K562 (cell line): Measurements from ENCODE around the gene ZFR2. TPM values are rescaled to one million over a fixed set of nuclear protein-coding genes. Genes with fewer than 3 reads are reported as not detected.

Source experiments
- ATAC-seq: fragments of 200-7000 bp; cut with Tn5 transposase; 3 replicates; pipeline ENCODE4 v1.9.1; 2020; ENCODE audit warnings: moderate library complexity
- BruUV-seq: library from RNA; stranded (reverse); fragments of 400-500 nt; replicated peaks from 2 replicates; lab custom pipeline; 2021; lab: Mats Ljungman, UMichigan
- CTCF ChIA-PET: fragments of 300-600 bp; formaldehyde crosslinking; extraction: SDS; loops from one replicate; lab custom pipeline; 2021; ENCODE audit warnings: low intra/inter-chr PET ratio; lab: Yijun Ruan, JAX
- POLR2A ChIA-PET: fragments of 300-600, 350-650 bp; sonication (Branson Sonifier 250); formaldehyde crosslinking; extraction: SDS; loops from one replicate; lab custom pipeline; 2021; ENCODE audit warnings: antibody characterized with exemption, inconsistent platforms; lab: Yijun Ruan, JAX
- DNase-seq, 4 experiments: peaks; one replicate each; pipeline versions ENCODE4 v3.0.0 to v3.0.0-alpha.2; 2011 to 2018; ENCODE audit warnings: low spot score in 3 of 4, mixed read lengths in 3 of 4; ENCODE audit errors: extremely low read depth in 1 of 4
- FAIRE-seq: peaks from 2 replicates; lab custom pipeline; 2011; peaks lifted over from hg19 to GRCh38; lab: Jason Lieb, UNC
- H2AFZ ChIP-seq: 2 replicates; pipeline ENCODE4 v1.6.0; 2011; ENCODE audit warnings: low read depth, low read length, control low read depth, inconsistent platforms
- H3K27ac ChIP-seq: fragments of 200-600 bp; 3 replicates; pipeline ENCODE4 v1.8.0; 2011; ENCODE audit warnings: low read depth, mild to moderate bottlenecking, control low read depth, inconsistent platforms, low read length, moderate library complexity, mixed read lengths; ENCODE audit errors: extremely low read depth
- H3K27me3 ChIP-seq, 2 experiments: fragments of 300-600 bp in 1 of 2; 2 replicates in 1 of 2; 3 replicates in 1 of 2; pipeline versions ENCODE4 v1.6.0 to v1.8.0; 2011; ENCODE audit warnings: inconsistent platforms in 2 of 2, low read length in 2 of 2, mild to moderate bottlenecking in 1 of 2, mixed read lengths in 1 of 2, moderate library complexity in 1 of 2; ENCODE audit not compliant: control insufficient read depth in 2 of 2, insufficient read depth in 2 of 2
- H3K36me3 ChIP-seq: fragments of 300-600 bp; 3 replicates; pipeline ENCODE4 v1.8.0; 2011; ENCODE audit warnings: mild to moderate bottlenecking, low read length, inconsistent platforms; ENCODE audit not compliant: control insufficient read depth, insufficient read depth
- H3K4me1 ChIP-seq, 2 experiments: fragments of 200-600 bp in 1 of 2; replicated peaks in 1 of 2; 2 replicates in 1 of 2; 3 replicates in 1 of 2; pipeline versions ENCODE4 v1.5.1 to v1.8.0; 2011; ENCODE audit warnings: inconsistent platforms in 2 of 2, low read length in 2 of 2, mild to moderate bottlenecking in 1 of 2, mixed read lengths in 1 of 2, moderate library complexity in 1 of 2; ENCODE audit not compliant: control insufficient read depth in 2 of 2, insufficient read depth in 2 of 2
- H3K4me2 ChIP-seq: 2 replicates; pipeline ENCODE4 v1.6.1; 2011; ENCODE audit warnings: low read length, control low read depth, inconsistent platforms, mixed read lengths; ENCODE audit not compliant: insufficient read depth
- H3K4me3 ChIP-seq: fragments of 200-600 bp; sonication (generic), shearing (Covaris generic); 2 replicates; pipeline ENCODE4 v1.5.1; 2016; ENCODE audit warnings: control low read depth, inconsistent platforms
- H3K79me2 ChIP-seq: fragments of 200-600 bp; 3 replicates; pipeline ENCODE4 v1.8.0; 2011; ENCODE audit warnings: low read length, inconsistent platforms; ENCODE audit not compliant: control insufficient read depth, insufficient read depth
- H3K9ac ChIP-seq, 2 experiments: 2 replicates each; pipeline versions ENCODE4 v1.6.0 to v1.6.1; 2011; ENCODE audit warnings: low read depth in 2 of 2, low read length in 2 of 2, control low read depth in 1 of 2, inconsistent platforms in 1 of 2, mild to moderate bottlenecking in 1 of 2, mixed read lengths in 1 of 2; ENCODE audit not compliant: insufficient read depth in 1 of 2
- H3K9me1 ChIP-seq: one replicate; pipeline ENCODE4 v1.6.0; 2011; ENCODE audit warnings: inconsistent platforms, mild to moderate bottlenecking, low read length, moderate library complexity; ENCODE audit not compliant: control insufficient read depth, insufficient read depth
- H3K9me3 ChIP-seq: replicated peaks from 2 replicates; pipeline ENCODE4 v1.5.1; 2011; ENCODE audit warnings: low read depth, low read length, inconsistent platforms; ENCODE audit not compliant: control insufficient read depth, insufficient read depth
- H4K20me1 ChIP-seq: replicated peaks from 2 replicates; pipeline ENCODE4 v1.6.1; 2011; ENCODE audit warnings: low read length, inconsistent platforms, mixed read lengths; ENCODE audit not compliant: control insufficient read depth, insufficient read depth
- CHCHD3 ChIP-seq: fragments of 250-450 bp; sonication (Bioruptor Pico); IDR thresholded peaks from 2 replicates; pipeline ENCODE4 v2.1.2; 2022; ENCODE audit warnings: mild to moderate bottlenecking
- NRF1 ChIP-seq, 2 experiments: fragments of 450-650 bp; IDR thresholded peaks in 1 of 2; conservative IDR thresholded peaks in 1 of 2; 2 replicates each; pipeline ENCODE4 v1.6.1; 2014; ENCODE audit warnings: mild to moderate bottlenecking in 2 of 2
- PHB2 ChIP-seq: fragments of 450-650 bp; IDR thresholded peaks from 2 replicates; pipeline ENCODE4 v1.6.1; 2017; ENCODE audit warnings: low read depth
- RBM14 ChIP-seq: fragments of 200-400 bp; formaldehyde crosslinking; IDR thresholded peaks from 2 replicates; pipeline ENCODE4 v1.6.1; 2018; ENCODE audit warnings: low read depth, mild to moderate bottlenecking, low read length, moderate library complexity, borderline replicate concordance; ENCODE audit not compliant: insufficient read depth
- ZKSCAN3 ChIP-seq: fragments of 250-450 bp; sonication (Bioruptor Pico); IDR thresholded peaks from 2 replicates; pipeline ENCODE4 v1.4.0; 2020
- WGBS: fragments of 100-300 bp; shearing (Covaris generic); methylation state at CpG from one replicate; pipeline ENCODE4 v1.1.6; 2016; ENCODE audit warnings: low coverage, mixed read lengths; ENCODE audit not compliant: insufficient coverage; ENCODE audit errors: missing lambda C conversion rate; 5-methylcytosine and 5-hydroxymethylcytosine counted together
- in situ Hi-C: fragments of 300-500 bp; cut with MboI; formaldehyde crosslinking; loops from 4 replicates; pipeline ENCODE4 v1.15.0; 2018; ENCODE audit warnings: inconsistent platforms, mixed read lengths
- intact Hi-C: fragments of 100-400 bp; cut with micrococcal nuclease; formaldehyde crosslinking; loops from 2 replicates; pipeline ENCODE4 v1.14.2; 2022
- polyA plus RNA-seq, 8 experiments: library from polyadenylated mRNA; depleted of rRNA in 4 of 8; stranded (reverse) in 5 of 8; unstranded in 3 of 8; fragments of >200 nt; fragmentation: Nextera tagmentation in 2 of 8; fragmentation: Illumina TruSeq in 1 of 8; extraction: Ambion mirVana in 2 of 8; extraction: Trizol in 1 of 8; gene quantifications; 2 replicates each; pipeline versions ENCODE4 v1.2.1 to v1.2.3, GENCODE V29; 2011 to 2014; ENCODE audit warnings: inconsistent platforms in 1 of 8, missing spikeins in 1 of 8
- total RNA-seq, 7 experiments: library from RNA; depleted of rRNA in 6 of 7; stranded (reverse); fragments of >200 nt in 6 of 7; fragmentation: Illumina TruSeq in 2 of 7; extraction: Trizol in 2 of 7; gene quantifications; 2 replicates each; pipeline versions ENCODE4 v1.2.1 to v1.2.3, GENCODE V29; 2011 to 2021; ENCODE audit warnings: low replicate concordance in 1 of 7
- TF ChIP-seq, protein P1 (sequence below): fragments of 250-450 bp; sonication (Bioruptor Pico); IDR thresholded peaks from 2 replicates; pipeline ENCODE4 v1.4.0; 2020; ENCODE audit warnings: mild to moderate bottlenecking, moderate library complexity, borderline replicate concordance
- TF ChIP-seq, protein P2 (sequence below): fragments of 450-650 bp; IDR thresholded peaks from 2 replicates; pipeline ENCODE4 v1.6.1; 2016; ENCODE audit warnings: mild to moderate bottlenecking, moderate library complexity

ZFR2 gene
- total and polyA plus RNA-seq, 9 of the 15 experiments (the other 6 are each of a cell fraction or from before 2014, with no cell fraction given): 0.03 to 0.59 (median 0.07) TPM; not detected in 6

DNA sequence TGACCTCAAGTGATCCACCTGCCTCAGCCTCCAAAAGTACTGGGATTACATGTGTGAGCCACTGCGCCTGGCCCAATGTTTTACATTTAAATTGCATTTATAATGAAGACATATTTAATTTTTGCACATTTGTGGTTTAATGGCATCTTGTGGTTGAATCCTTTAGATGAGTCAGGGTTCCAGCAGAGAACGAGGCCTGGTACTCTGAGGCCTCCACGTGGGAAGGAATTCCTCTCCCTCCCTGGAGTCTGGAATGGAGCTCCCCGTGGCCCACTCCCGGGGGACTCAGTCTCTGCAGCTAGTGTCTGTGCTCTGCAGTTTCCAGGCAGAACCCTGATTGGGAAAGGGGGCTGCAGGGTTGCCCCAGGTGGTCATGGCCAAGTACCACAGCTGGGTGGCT lies 24.2 kb downstream of the ZFR2 start (continued):
- TF ChIP-seq NRF1 (conservative IDR thresholded peaks at IDR 0.05 in 1 of 2, IDR thresholded peaks at IDR 0.05 in 1 of 2) (no peak), ZKSCAN3 (CRISPR knock-in tag) (no peak), RBM14 (no peak), CHCHD3 (CRISPR knock-in tag) (no peak), PHB2 (no peak)
- TF ChIP-seq, protein P1, sequence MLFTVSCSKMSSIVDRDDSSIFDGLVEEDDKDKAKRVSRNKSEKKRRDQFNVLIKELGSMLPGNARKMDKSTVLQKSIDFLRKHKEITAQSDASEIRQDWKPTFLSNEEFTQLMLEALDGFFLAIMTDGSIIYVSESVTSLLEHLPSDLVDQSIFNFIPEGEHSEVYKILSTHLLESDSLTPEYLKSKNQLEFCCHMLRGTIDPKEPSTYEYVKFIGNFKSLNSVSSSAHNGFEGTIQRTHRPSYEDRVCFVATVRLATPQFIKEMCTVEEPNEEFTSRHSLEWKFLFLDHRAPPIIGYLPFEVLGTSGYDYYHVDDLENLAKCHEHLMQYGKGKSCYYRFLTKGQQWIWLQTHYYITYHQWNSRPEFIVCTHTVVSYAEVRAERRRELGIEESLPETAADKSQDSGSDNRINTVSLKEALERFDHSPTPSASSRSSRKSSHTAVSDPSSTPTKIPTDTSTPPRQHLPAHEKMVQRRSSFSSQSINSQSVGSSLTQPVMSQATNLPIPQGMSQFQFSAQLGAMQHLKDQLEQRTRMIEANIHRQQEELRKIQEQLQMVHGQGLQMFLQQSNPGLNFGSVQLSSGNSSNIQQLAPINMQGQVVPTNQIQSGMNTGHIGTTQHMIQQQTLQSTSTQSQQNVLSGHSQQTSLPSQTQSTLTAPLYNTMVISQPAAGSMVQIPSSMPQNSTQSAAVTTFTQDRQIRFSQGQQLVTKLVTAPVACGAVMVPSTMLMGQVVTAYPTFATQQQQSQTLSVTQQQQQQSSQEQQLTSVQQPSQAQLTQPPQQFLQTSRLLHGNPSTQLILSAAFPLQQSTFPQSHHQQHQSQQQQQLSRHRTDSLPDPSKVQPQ (CRISPR knock-in tag): no peak

DNA sequence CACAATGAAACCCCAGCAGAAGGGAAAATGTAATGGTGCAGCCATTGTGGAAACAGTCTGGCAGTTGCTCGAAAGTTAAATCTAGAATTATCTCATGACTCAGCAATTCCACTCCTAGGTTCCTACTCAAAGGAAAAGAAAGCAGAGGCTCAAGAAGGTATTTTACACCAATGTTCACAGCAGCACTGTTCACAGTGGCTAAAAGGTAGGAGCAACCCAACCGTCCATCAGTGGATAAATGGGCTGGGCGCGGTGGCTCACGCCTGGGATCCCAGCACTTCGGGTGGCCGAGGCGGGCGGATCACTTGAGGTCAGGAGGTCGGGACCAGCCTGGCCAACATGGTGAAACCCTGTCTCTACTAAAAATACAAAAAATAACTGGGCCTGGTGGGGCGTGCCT lies 25.9 kb downstream of the ZFR2 start:
- POLR2A ChIA-PET: interaction anchor here (0.6 kb wide), 1 partner anchor 1876 kb away, joined by 3 read pairs; no protein-coding TSS in a partner anchor
- peaks cover 8 to 15% of the 10 kb centered on the region in 2 experiments for H3K4me1 ChIP-seq
- WGBS: 42% methylated on average over 9 of the region's 11 CpGs
- FAIRE-seq (peak; percentile 29), DNase-seq (peak in 2 of 4 experiments; percentile 36 to 41), ATAC-seq (peak; percentile 69)
- peak overlapping the region; percentile 62 for H3K4me2 ChIP-seq
- no TSS peak for BruUV-seq
- no peaks in the 10 kb centered on the region for H3K36me3 ChIP-seq
- intact Hi-C loops: loop anchor here (10.0 kb wide), 1 partner anchor 58 kb away; the partner anchor contains the start of gene MATK
- peak overlapping the region; percentile 97 for H2AFZ ChIP-seq
- H3K9me3 ChIP-seq: peaks cover 4% of the 10 kb centered on the region
- no peaks in the 10 kb centered on the region for H3K79me2 ChIP-seq
- peak overlapping the region; percentile 24 to 77; a peak in 1 of 4 replicates for H3K9ac ChIP-seq
- peaks cover 0 to 3% of the 10 kb centered on the region in 2 experiments; a peak in 2 of 5 replicates for H3K27me3 ChIP-seq
- CTCF ChIA-PET: no interaction called here
- no peaks in the 10 kb centered on the region for H4K20me1 ChIP-seq
- no peak overlapping the region for H3K4me3 ChIP-seq
- peak overlapping the region; percentile 60; the same call in 2 of the 3 replicates for H3K27ac ChIP-seq
- in situ Hi-C loops: no loop called here
- H3K9me1 ChIP-seq: no peaks in the 10 kb centered on the region
- TF ChIP-seq, protein P2, sequence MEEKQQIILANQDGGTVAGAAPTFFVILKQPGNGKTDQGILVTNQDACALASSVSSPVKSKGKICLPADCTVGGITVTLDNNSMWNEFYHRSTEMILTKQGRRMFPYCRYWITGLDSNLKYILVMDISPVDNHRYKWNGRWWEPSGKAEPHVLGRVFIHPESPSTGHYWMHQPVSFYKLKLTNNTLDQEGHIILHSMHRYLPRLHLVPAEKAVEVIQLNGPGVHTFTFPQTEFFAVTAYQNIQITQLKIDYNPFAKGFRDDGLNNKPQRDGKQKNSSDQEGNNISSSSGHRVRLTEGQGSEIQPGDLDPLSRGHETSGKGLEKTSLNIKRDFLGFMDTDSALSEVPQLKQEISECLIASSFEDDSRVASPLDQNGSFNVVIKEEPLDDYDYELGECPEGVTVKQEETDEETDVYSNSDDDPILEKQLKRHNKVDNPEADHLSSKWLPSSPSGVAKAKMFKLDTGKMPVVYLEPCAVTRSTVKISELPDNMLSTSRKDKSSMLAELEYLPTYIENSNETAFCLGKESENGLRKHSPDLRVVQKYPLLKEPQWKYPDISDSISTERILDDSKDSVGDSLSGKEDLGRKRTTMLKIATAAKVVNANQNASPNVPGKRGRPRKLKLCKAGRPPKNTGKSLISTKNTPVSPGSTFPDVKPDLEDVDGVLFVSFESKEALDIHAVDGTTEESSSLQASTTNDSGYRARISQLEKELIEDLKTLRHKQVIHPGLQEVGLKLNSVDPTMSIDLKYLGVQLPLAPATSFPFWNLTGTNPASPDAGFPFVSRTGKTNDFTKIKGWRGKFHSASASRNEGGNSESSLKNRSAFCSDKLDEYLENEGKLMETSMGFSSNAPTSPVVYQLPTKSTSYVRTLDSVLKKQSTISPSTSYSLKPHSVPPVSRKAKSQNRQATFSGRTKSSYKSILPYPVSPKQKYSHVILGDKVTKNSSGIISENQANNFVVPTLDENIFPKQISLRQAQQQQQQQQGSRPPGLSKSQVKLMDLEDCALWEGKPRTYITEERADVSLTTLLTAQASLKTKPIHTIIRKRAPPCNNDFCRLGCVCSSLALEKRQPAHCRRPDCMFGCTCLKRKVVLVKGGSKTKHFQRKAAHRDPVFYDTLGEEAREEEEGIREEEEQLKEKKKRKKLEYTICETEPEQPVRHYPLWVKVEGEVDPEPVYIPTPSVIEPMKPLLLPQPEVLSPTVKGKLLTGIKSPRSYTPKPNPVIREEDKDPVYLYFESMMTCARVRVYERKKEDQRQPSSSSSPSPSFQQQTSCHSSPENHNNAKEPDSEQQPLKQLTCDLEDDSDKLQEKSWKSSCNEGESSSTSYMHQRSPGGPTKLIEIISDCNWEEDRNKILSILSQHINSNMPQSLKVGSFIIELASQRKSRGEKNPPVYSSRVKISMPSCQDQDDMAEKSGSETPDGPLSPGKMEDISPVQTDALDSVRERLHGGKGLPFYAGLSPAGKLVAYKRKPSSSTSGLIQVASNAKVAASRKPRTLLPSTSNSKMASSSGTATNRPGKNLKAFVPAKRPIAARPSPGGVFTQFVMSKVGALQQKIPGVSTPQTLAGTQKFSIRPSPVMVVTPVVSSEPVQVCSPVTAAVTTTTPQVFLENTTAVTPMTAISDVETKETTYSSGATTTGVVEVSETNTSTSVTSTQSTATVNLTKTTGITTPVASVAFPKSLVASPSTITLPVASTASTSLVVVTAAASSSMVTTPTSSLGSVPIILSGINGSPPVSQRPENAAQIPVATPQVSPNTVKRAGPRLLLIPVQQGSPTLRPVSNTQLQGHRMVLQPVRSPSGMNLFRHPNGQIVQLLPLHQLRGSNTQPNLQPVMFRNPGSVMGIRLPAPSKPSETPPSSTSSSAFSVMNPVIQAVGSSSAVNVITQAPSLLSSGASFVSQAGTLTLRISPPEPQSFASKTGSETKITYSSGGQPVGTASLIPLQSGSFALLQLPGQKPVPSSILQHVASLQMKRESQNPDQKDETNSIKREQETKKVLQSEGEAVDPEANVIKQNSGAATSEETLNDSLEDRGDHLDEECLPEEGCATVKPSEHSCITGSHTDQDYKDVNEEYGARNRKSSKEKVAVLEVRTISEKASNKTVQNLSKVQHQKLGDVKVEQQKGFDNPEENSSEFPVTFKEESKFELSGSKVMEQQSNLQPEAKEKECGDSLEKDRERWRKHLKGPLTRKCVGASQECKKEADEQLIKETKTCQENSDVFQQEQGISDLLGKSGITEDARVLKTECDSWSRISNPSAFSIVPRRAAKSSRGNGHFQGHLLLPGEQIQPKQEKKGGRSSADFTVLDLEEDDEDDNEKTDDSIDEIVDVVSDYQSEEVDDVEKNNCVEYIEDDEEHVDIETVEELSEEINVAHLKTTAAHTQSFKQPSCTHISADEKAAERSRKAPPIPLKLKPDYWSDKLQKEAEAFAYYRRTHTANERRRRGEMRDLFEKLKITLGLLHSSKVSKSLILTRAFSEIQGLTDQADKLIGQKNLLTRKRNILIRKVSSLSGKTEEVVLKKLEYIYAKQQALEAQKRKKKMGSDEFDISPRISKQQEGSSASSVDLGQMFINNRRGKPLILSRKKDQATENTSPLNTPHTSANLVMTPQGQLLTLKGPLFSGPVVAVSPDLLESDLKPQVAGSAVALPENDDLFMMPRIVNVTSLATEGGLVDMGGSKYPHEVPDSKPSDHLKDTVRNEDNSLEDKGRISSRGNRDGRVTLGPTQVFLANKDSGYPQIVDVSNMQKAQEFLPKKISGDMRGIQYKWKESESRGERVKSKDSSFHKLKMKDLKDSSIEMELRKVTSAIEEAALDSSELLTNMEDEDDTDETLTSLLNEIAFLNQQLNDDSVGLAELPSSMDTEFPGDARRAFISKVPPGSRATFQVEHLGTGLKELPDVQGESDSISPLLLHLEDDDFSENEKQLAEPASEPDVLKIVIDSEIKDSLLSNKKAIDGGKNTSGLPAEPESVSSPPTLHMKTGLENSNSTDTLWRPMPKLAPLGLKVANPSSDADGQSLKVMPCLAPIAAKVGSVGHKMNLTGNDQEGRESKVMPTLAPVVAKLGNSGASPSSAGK: peak; percentile 62
